GM12891 (cell line): ENCODE data around the gene CTNNA1. TPM values are rescaled to one million over a fixed set of nuclear protein-coding genes. Genes with fewer than 3 reads are reported as not detected.
"Not testable (repeated sequence)": the region's sequence is repeated elsewhere in the genome, so short reads cannot be mapped to it uniquely, and the experiment has no call there.

Source experiments
- DNase-seq: peaks from one replicate; pipeline ENCODE4 v3.0.0; 2011; ENCODE audit warnings: low spot score; ENCODE audit not compliant: insufficient read length
- FAIRE-seq: peaks from 2 replicates; lab custom pipeline; 2011; peaks lifted over from hg19 to GRCh38; lab: Jason Lieb, UNC
- PAX5 ChIP-seq: IDR thresholded peaks from 2 replicates; pipeline ENCODE4 v1.6.1; 2011; ENCODE audit warnings: low read length, moderate library complexity, mild to moderate bottlenecking; ENCODE audit not compliant: insufficient read depth, severe bottlenecking
- POLR2A ChIP-seq: IDR thresholded peaks from 2 replicates; pipeline ENCODE4 v1.6.1; 2011; ENCODE audit warnings: low read depth, low read length, control low read depth
- POLR2AphosphoS5 ChIP-seq: IDR thresholded peaks from 2 replicates; pipeline ENCODE4 v1.6.1; 2011; ENCODE audit warnings: low read depth, low read length, control low read depth
- POU2F2 ChIP-seq: IDR thresholded peaks from 2 replicates; pipeline ENCODE4 v1.6.1; 2011; ENCODE audit warnings: low read depth, mild to moderate bottlenecking, control low read depth, low read length, moderate library complexity
- SPI1 ChIP-seq: IDR thresholded peaks from 2 replicates; pipeline ENCODE4 v1.6.1; 2011; ENCODE audit warnings: low read depth, low read length, control low read depth
- TAF1 ChIP-seq: IDR thresholded peaks from 2 replicates; pipeline ENCODE4 v1.6.1; 2011; ENCODE audit warnings: low read depth, low read length, control low read depth
- polyA plus RNA-seq: library from polyadenylated mRNA; unstranded; fragments of >200 nt; gene quantifications from one replicate; pipeline ENCODE4 v1.2.1, GENCODE V29; 2012; ENCODE audit warnings: low read depth, missing spikeins, inconsistent platforms; ENCODE audit not compliant: missing spikeins

CTNNA1 gene, protein sequence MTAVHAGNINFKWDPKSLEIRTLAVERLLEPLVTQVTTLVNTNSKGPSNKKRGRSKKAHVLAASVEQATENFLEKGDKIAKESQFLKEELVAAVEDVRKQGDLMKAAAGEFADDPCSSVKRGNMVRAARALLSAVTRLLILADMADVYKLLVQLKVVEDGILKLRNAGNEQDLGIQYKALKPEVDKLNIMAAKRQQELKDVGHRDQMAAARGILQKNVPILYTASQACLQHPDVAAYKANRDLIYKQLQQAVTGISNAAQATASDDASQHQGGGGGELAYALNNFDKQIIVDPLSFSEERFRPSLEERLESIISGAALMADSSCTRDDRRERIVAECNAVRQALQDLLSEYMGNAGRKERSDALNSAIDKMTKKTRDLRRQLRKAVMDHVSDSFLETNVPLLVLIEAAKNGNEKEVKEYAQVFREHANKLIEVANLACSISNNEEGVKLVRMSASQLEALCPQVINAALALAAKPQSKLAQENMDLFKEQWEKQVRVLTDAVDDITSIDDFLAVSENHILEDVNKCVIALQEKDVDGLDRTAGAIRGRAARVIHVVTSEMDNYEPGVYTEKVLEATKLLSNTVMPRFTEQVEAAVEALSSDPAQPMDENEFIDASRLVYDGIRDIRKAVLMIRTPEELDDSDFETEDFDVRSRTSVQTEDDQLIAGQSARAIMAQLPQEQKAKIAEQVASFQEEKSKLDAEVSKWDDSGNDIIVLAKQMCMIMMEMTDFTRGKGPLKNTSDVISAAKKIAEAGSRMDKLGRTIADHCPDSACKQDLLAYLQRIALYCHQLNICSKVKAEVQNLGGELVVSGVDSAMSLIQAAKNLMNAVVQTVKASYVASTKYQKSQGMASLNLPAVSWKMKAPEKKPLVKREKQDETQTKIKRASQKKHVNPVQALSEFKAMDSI
- 50.5 TPM for polyA plus RNA-seq

DNA sequence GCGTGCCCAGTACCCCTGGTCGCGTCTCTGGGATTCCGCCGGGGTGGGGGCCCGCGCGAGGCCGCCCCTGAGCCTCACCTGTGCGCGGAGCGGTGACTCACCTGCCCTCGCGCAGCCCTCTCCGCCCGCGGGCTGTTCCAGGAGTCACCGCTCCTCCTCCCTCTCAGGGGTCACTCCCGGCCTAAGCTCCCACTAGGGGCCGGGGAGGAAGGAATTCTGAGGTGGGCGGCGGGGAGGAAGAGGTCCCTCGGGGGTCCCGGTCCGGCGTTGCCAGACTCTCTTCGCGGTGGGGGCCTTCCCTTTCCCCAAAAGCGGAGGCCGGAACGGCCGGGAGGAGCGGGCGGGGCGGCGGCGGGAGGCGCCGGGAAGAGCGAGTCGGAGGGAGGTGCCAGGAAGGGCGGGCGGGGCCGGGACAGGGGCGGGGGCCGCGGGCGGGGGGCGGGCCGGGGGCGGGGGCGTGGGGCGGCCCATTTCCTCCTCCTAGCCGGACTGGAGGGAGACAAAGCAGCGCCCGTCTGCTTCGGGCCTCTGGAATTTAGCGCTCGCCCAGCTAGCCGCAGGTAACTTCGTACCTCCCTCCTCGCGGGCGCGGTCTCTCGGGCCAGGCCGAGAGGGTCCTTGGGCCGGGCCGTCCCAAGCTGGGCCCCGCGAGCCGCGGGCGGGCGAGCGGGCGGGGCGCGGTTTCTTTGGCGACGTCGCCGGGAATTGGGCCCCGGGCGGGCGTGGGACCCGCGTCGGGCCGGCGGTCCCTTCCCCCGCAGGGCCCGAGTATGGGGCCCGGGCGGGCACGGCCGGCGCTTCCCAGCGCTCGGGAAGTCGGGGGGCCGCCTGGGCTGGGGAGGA, at the start of gene CTNNA1:
Gene CTNNA1, plus strand, starts transcription at position 475 of the 843 bp plus-strand sequence. CDS start 28,500 bp downstream, outside the sequence.
- DNase-seq (peak; percentile 81), FAIRE-seq (peak; percentile 35)
- TF ChIP-seq PAX5 (no peak), POLR2AphosphoS5 (peak; percentile 42; the same call in 1 of the 2 replicates), POLR2A (peak; percentile 43; the same call in 1 of the 2 replicates), POU2F2 (no peak), TAF1 (0 out of 2 replicates have a peak, but pooled peaks have one; percentile 16), SPI1 (no peak)

DNA sequence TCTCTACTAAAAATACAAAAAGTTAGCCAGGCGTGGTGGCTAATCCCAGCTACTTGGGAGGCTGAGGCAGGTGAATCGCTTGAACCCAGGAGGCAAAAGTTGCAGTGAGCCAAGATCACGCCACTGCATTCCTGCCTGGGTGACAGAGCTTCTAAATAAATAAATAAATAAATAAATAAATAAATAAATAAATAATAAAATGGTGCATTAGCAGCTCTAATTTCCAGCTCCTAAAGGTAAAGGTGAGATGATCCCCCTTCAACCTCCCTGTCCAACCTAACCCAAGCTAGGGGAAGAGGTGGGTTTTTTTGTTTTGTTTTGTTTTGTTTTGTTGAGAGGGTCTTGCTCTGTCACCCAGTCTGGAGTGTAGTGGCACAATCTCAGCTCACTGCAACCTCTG, 49.4 kb upstream of the CTNNA1 start:
- not testable (repeated sequence) for DNase-seq, FAIRE-seq

DNA sequence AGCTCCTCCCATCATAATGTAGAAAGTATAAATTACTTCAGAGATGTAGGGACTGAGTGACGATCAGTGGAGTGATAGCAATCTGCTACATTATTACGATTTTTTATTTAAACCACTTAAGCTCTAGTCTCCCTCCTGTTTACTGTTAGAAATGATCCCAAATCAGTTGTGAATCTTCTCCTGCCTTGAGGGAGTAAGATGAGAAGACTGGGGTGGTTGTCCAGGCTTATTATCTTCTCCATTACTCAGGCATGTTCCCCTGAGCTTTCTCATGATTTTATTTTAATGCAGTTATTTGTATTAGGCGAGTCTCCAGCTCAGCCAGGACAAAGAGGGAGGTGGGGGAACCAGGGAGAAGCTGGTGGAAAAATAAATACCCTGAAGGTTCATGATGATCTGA, 48.2 kb upstream of the CTNNA1 start:
- FAIRE-seq (no peak), DNase-seq (no peak)
- TF ChIP-seq SPI1 (no peak), PAX5 (no peak), POU2F2 (no peak), POLR2A (no peak), POLR2AphosphoS5 (no peak), TAF1 (no peak)

DNA sequence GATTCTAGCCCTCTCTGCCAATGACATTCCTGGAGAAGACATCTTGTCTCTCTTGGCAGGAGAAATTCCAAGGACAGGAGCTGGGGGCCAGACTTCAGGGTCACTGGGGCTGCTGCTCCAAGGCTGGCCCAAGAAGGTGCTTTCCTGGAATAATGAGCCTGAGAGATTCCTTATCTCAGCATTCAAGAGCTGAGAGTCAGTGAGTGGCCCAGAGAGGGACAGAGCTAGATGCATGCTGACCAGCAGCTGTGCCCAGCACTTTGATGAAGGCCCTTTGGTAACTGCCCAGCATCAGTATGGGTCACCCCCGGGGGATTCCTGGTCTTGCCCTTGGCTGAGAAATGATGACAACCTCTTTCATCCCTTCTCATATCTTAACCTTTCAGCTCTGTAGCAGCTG, 47.7 kb upstream of the CTNNA1 start:
- no peak for FAIRE-seq
- DNase-seq = no peak
- TF ChIP-seq POU2F2 (no peak), POLR2AphosphoS5 (no peak), PAX5 (no peak), TAF1 (no peak), POLR2A (no peak), SPI1 (no peak)

DNA sequence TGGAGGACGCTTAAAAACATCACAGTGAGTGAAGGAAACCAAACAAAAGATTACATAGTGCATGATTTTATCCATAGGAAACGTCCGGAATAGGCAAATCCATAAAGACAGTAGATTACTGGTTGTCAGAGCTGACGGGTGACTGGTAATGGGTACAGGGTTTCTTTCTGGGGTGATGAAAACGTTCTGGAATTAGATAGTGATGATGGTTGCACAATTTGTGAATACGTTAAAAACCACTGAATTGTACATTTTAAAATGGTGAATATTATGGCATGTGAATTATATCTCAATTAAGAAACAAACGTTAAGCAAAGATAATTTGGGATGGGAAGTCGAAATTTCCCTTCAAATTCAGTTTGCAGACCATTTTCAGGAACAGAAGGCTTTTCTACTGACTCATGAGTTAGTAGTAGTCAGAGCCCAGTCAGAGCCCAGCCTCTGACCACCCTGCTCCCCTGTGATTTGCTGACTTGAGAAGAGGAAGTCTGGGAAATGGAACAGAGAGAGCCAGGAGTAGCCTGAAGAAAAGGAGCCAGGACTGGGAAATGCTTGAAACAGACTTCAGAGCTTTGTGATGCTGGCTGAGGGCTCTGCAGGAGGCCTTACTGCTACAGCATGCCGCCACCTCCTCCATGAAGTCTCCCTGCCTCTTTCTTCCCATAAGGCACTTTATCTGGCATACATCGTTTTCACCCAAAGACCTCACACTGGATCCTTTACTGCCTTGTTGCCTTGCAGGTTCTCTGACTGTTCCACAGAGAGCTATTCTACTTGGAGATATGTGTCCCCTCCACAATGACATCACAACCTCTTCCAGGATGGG, 46.4 kb upstream of the CTNNA1 start:
- DNase-seq (no peak), FAIRE-seq (no peak)
- TF ChIP-seq SPI1 (no peak), POLR2AphosphoS5 (no peak), PAX5 (no peak), POLR2A (no peak), POU2F2 (no peak), TAF1 (no peak)

DNA sequence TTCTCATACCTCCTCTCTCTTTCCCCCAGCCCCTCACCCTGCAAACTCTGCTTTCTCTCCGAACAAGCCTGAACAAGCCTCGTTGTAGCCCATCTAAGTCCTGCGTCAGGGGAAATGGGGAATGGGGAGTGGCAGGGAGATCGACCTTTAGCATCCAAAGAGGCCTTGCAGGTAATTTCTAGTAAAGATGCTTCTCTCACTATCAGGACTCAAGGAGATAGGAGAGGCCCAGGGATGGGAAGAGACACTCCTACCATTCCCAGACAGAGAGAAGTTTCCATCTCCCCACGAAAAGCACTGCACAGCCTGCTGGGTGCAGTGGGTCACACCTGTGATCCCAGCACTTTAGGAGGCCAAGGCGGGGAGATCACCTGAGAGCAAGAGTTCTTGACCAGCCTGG, 44.4 kb upstream of the CTNNA1 start:
- no peak for FAIRE-seq
- no peak for DNase-seq
- no peak for TF ChIP-seq POLR2AphosphoS5
- TF ChIP-seq SPI1 = no peak
- no peak for TF ChIP-seq PAX5
- no peak for TF ChIP-seq POU2F2
- TF ChIP-seq POLR2A = no peak
- TF ChIP-seq TAF1 = no peak

DNA sequence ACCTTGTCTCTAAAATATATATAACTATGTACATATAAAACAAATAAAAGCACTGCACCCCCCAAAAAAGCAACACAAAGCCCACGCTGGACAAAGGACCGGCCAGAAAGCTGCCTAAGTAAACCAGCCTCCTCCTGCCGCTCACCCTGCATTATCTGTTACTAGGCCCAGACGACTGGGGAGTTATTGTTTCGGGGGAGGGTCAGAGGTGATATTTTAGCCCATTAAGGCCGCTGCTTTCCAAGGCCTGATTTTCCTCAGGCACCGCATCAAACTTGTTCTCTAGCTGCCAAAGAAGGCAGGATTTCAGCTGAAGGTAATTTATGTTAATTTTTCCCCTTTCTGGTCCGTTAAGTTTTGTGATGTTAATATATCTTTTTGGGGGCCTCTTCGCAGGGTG, 44.0 kb upstream of the CTNNA1 start:
- TF ChIP-seq TAF1 (no peak), POLR2AphosphoS5 (no peak), POU2F2 (no peak)
- no peak for FAIRE-seq
- DNase-seq = no peak

DNA sequence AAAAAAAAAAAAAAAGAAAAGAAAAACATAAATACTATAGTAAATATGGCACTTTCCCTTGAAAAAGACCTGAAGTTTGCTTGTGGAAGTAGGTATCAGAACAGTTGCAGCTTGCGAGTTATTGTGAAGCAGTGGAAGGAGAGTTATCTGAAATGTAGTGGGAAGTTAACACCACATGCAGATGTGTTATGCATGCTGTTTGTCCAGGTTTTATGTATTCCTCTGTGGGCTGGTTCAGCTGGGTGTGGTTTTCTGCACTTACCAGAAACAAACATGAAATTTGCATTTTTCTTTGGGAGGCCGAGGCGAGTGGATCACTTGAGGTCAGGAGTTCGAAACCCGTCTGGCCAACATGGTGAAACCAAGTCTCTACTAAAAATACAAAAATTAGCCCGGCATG, 42.1 kb upstream of the CTNNA1 start:
- FAIRE-seq (no peak), DNase-seq (no peak)
- TF ChIP-seq POLR2A = no peak
- no peak for TF ChIP-seq PAX5
- TF ChIP-seq TAF1 = no peak
- TF ChIP-seq POU2F2 = no peak
- TF ChIP-seq SPI1 = no peak
- TF ChIP-seq POLR2AphosphoS5 = no peak
